Mononuclear cell (primary cell): Measurements from ENCODE around the gene KLHDC7B. TPM values are rescaled to one million over a fixed set of nuclear protein-coding genes. Genes with fewer than 3 reads are reported as not detected.

Experiments
- H3K27me3 ChIP-seq: 2 replicates; pipeline ENCODE4 v1.6.0; 2011; ENCODE audit warnings: low read length, control low read depth; ENCODE audit not compliant: insufficient read depth
- H3K4me1 ChIP-seq: 2 replicates; pipeline ENCODE4 v1.5.1; 2011; ENCODE audit warnings: mild to moderate bottlenecking, low read length, control low read depth; ENCODE audit not compliant: insufficient read depth
- H3K4me3 ChIP-seq: 2 replicates; pipeline ENCODE4 v1.5.1; 2011; ENCODE audit warnings: mild to moderate bottlenecking, low read length, moderate library complexity
- H3K9me3 ChIP-seq: 2 replicates; pipeline ENCODE4 v1.5.1; 2011; ENCODE audit warnings: low read depth, mild to moderate bottlenecking, control low read depth, low read length
- total RNA-seq: library from RNA; depleted of rRNA; stranded (reverse); fragments of >200 nt; gene quantifications from one replicate; pipeline ENCODE4 v1.2.3, GENCODE V29; 2012

KLHDC7B gene
- total RNA-seq, 1 donor, result 1.7 TPM

- Histone ChIP-seq H3K9me3 (no peaks in the 10 kb centered on the region), H3K4me3 (no peak overlapping the region), H3K4me1 (peaks cover 4% of the 10 kb centered on the region), H3K27me3 (peaks cover 28% of the 10 kb centered on the region)
Observed at GRCh38 chr22:50597097-50597496, 51.4 kb downstream of the KLHDC7B start.

- H3K27me3 ChIP-seq, result peaks cover 46% of the 10 kb centered on the region
- H3K4me3 ChIP-seq, result no peak overlapping the region
- no peaks in the 10 kb centered on the region for H3K9me3 ChIP-seq
- peaks cover 4% of the 10 kb centered on the region for H3K4me1 ChIP-seq
Observed at GRCh38 chr22:50599816-50600455, 54.2 kb downstream of the KLHDC7B start.

GRCh38 chr22:50600538-50600937 is 54.8 kb downstream of the KLHDC7B start, which contains the start of gene MAPK8IP2:
TSS of gene MAPK8IP2 (plus strand) at chr22:50600793. CDS start at chr22:50600819, 26 bp downstream.
- Histone ChIP-seq H3K4me1 (peaks cover 4% of the 10 kb centered on the region), H3K4me3 (no peak within 1 kb of the TSS), H3K9me3 (no peaks in the 10 kb centered on the region), H3K27me3 (peaks cover 49% of the 10 kb centered on the region)

Other genes with a start within 250 kb of the KLHDC7B start
- gene PLXNB2, start 238.3 kb upstream of the KLHDC7B start, total RNA-seq, result 66.0 TPM
- 1.0 TPM for gene DENND6B, start 218.9 kb upstream of the KLHDC7B start, total RNA-seq
- gene PPP6R2, start 202.6 kb upstream of the KLHDC7B start, total RNA-seq, result 27.5 TPM
- 63.4 TPM for gene SBF1, start 70.9 kb upstream of the KLHDC7B start, total RNA-seq
- 0.31 TPM for gene ADM2, start 64.4 kb upstream of the KLHDC7B start, total RNA-seq
- gene MIOX, start 59.0 kb upstream of the KLHDC7B start, total RNA-seq, result not detected
- 22.8 TPM for gene LMF2, start 38.2 kb upstream of the KLHDC7B start, total RNA-seq
- 40.6 TPM for gene NCAPH2, start 37.7 kb upstream of the KLHDC7B start, total RNA-seq
- 33.8 TPM for gene SCO2, start 20.3 kb upstream of the KLHDC7B start, total RNA-seq
- gene TYMP, start 15.9 kb upstream of the KLHDC7B start, total RNA-seq, result 151 TPM
- not detected for gene SYCE3, start 17.0 kb downstream of the KLHDC7B start, total RNA-seq
- 7.2 TPM for gene CPT1B, start 32.5 kb downstream of the KLHDC7B start, total RNA-seq
- gene CHKB, start 37.0 kb downstream of the KLHDC7B start, total RNA-seq, result 40.0 TPM
- gene MAPK8IP2, start 54.9 kb downstream of the KLHDC7B start, total RNA-seq, result 0.10 TPM
- gene ARSA, start 82.3 kb downstream of the KLHDC7B start, total RNA-seq, result 21.3 TPM
- gene SHANK3, start 126.9 kb downstream of the KLHDC7B start, total RNA-seq, result under 0.01 TPM
- not detected for gene ACR, start 192.3 kb downstream of the KLHDC7B start, total RNA-seq
- gene RABL2B, start 237.7 kb downstream of the KLHDC7B start, total RNA-seq, result 8.2 TPM